ENCODE measurements around the gene MMRN2. TPM values are rescaled to one million over a fixed set of nuclear protein-coding genes. Genes with fewer than 3 reads are reported as not detected.
"Not testable (repeated sequence)": the region's sequence is repeated elsewhere in the genome, so short reads cannot be mapped to it uniquely, and the experiment has no call there.

Gene MMRN2
- total RNA-seq, 1 donor from 2014 or later, result 3.9 TPM

DNA sequence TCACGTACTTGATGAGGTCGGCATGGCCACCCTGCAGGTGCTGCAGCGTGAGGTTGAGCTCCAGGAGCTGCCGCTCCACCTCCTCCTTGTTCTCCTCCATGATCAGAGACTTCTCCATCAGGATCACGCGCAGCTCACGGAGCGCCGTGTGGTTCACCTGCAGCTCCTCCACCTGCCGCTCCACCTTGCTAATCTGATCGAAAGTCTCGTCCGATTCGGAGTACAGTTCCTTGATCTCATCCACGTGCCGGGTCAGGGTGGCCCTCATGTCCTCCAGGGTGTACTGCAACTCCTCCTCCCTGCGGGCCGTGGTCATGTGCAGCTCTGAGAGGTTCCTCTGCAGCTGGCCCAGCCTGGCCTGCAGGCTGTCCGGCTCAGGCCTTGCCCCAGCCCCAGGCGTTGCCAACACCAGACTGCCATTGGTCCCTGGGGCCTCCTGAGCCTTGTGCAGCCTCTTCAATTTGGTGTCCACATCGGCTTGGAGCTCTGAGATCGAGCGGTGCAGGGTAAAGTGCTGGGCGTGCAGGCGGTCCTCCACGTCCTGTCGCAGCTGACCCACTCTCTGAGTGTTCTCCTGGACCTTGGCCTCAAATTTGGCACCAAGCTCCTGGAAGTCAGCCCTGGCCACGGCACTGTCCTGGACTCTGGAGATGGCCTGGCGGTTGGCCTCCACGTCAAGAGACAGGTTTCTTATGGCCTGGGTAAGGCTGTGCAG lies 13.9 kb downstream of the MMRN2 start:
- DNase-seq (ENCODE audit: low read depth), result no peak
- peaks cover 5% of the 10 kb centered on the region for H3K27me3 ChIP-seq (ENCODE audit: control insufficient read depth, insufficient read depth, low read length)
- no peaks in the 10 kb centered on the region for H3K36me3 ChIP-seq (ENCODE audit: control insufficient read depth, insufficient read depth, low read length)
- no peak overlapping the region for H3K4me3 ChIP-seq (ENCODE audit: low read depth, low read length)
- FAIRE-seq, result no peak
- TF ChIP-seq, protein P1, sequence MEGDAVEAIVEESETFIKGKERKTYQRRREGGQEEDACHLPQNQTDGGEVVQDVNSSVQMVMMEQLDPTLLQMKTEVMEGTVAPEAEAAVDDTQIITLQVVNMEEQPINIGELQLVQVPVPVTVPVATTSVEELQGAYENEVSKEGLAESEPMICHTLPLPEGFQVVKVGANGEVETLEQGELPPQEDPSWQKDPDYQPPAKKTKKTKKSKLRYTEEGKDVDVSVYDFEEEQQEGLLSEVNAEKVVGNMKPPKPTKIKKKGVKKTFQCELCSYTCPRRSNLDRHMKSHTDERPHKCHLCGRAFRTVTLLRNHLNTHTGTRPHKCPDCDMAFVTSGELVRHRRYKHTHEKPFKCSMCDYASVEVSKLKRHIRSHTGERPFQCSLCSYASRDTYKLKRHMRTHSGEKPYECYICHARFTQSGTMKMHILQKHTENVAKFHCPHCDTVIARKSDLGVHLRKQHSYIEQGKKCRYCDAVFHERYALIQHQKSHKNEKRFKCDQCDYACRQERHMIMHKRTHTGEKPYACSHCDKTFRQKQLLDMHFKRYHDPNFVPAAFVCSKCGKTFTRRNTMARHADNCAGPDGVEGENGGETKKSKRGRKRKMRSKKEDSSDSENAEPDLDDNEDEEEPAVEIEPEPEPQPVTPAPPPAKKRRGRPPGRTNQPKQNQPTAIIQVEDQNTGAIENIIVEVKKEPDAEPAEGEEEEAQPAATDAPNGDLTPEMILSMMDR (IDR thresholded peaks at IDR 0.05; ENCODE audit: insufficient read depth, low read length, severe bottlenecking), result no peak

DNA sequence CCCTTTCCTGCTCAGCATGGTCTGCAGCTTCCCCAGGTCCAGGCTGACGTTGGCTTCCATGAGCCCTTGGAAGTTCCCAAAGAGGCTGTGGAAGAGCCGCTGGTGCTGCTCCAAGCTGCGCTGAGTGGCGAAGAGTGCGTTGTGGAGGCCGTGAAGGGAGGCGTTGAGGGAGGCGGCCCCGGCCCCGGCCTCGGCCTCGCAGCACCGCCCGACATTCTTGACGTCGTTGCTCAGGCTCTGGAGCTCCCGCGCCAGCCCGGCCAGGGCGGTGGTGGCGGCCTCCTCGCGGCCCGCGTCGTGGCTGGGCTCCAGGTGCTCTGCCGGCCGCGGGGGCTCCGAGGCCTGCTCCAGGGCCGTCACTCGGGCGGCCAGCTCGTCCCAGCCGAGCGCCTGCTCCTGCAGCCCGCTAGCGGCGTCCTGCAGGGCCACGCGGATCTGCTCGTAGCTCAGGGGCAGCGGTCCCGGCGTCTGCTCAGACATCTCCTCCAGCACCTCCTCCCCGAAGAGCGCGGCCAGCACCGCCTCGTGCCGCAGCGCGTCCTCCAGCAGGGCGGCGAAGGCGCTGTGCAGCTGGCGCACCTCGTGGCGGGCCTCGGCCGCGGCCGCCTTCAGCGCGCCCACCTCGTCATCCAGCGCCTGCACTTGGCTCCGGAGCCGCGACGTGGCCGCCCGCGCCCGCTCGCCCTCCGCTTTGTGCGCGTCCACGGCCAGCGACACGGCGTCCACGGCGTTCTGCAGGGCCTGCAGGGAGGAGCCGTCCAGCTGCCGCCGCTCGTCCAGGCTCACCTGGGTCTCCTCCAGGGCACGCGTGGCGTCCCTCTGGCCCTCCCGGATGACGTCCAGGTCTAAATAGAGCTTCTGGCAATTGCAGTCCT lies 14.7 kb downstream of the MMRN2 start:
- no peak for FAIRE-seq
- DNase-seq (ENCODE audit: low read depth), result no peak
- no peak overlapping the region for H3K4me3 ChIP-seq (ENCODE audit: low read depth, low read length)

DNA sequence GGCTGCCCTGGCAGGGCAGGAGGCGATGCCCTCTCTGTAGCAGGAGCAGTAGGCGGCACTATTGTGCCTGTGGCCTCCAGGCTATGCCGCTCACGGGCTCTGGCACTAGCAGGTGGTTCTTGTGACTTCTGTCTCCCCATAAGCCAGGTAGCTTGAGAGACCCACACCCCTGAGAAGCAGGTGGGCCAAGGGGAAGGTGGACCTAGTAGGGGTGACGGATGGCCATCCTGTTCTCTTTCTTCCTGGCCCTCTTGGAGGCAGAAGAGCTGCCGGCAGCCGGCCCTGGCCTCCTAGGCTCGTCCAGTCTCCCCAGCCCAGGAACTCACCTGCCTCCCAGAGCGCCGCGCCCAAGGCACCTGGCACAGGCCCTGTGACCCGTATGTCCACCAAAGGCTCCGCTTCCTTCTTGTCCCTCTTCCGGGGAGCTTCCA lies 15.4 kb downstream of the MMRN2 start:
- TF ChIP-seq, protein P1 (IDR thresholded peaks at IDR 0.05; ENCODE audit: insufficient read depth, low read length, severe bottlenecking), result no peak
- Histone ChIP-seq H3K36me3 (ENCODE audit: control insufficient read depth, insufficient read depth, low read length) (no peaks in the 10 kb centered on the region), H3K4me3 (ENCODE audit: low read depth, low read length) (no peak overlapping the region), H3K27me3 (ENCODE audit: control insufficient read depth, insufficient read depth, low read length) (peaks cover 5% of the 10 kb centered on the region)
- no peak for DNase-seq (ENCODE audit: low read depth)
- no peak for FAIRE-seq

More for the DNA sequence above, 14.7 kb downstream of the MMRN2 start:
- TF ChIP-seq, protein P1 (IDR thresholded peaks at IDR 0.05; ENCODE audit: insufficient read depth, low read length, severe bottlenecking), result no peak
- H3K27me3 ChIP-seq (ENCODE audit: control insufficient read depth, insufficient read depth, low read length), result peaks cover 5% of the 10 kb centered on the region
- H3K36me3 ChIP-seq (ENCODE audit: control insufficient read depth, insufficient read depth, low read length), result no peaks in the 10 kb centered on the region

DNA sequence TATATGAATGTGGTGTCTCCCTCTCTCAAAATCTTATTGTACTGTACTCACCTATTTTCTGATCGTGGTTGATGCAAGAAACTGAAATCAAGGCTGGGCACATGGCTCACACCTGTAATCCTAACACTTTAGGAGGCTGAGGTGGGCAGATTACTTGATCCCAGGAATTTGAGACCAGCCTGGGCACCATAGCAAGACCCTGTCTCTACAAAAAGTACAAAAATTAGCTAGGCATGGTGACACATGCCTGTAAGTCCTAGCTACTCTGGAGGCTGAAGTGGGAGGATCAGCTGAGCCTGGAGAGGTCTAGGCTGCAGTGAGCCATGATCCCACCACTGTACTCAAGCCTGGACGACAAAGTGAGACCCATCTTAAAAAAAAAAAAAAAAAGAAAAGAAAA lies 16.0 kb downstream of the MMRN2 start:
- FAIRE-seq, result no peak
- TF ChIP-seq, protein P1 (IDR thresholded peaks at IDR 0.05; ENCODE audit: insufficient read depth, low read length, severe bottlenecking), result no peak

DNA sequence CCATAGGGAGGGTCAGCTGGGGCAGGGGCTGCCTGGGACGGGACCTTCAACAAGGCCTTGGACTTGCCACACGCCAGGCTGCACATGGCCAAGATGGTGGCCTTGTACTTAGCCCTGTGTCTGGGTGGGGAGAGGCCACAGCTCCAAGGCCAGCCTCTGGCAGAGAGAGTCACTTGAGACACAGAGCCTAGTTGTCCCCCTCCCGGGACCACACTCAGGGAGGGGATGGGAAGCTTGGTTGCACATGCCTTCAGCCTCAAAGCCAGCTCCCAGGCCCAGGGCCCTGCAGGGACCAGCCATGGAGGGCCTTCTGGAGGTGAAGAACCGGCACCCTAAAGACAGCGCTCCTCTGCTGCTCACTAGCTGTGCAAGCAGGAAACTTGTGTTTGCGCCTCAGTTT lies 16.7 kb downstream of the MMRN2 start:
- TF ChIP-seq, protein P1 (IDR thresholded peaks at IDR 0.05; ENCODE audit: insufficient read depth, low read length, severe bottlenecking), result no peak
- no peaks in the 10 kb centered on the region for H3K36me3 ChIP-seq (ENCODE audit: control insufficient read depth, insufficient read depth, low read length)
- FAIRE-seq, result no peak
- no peak for DNase-seq (ENCODE audit: low read depth)
- H3K27me3 ChIP-seq (ENCODE audit: control insufficient read depth, insufficient read depth, low read length), result peaks cover 3% of the 10 kb centered on the region
- no peak overlapping the region for H3K4me3 ChIP-seq (ENCODE audit: low read depth, low read length)

More for the DNA sequence above, 16.0 kb downstream of the MMRN2 start:
- Histone ChIP-seq H3K36me3 (ENCODE audit: control insufficient read depth, insufficient read depth, low read length) (no peaks in the 10 kb centered on the region), H3K27me3 (ENCODE audit: control insufficient read depth, insufficient read depth, low read length) (peaks cover 3% of the 10 kb centered on the region), H3K4me3 (ENCODE audit: low read depth, low read length) (no peak overlapping the region)
- no peak for DNase-seq (ENCODE audit: low read depth)

DNA sequence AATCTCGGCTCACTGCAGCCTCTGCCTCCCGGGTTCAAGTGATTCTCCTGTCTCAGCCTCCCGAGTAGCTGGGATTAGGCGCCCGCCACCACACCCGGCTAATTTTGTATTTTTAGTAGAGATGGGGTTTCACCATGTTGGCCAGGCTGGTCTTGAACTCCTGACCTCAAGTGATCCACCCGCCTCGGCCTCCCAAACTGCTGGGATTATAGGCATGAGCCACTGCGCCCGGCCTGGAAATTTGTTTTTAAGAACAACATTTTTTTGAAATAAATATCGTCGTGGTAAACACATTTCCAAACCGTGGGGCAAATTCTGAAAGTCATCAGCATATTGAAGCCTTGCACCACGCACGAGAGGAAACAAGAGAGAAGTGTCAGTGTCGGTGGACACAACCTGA lies 17.3 kb downstream of the MMRN2 start:
- H3K36me3 ChIP-seq (ENCODE audit: control insufficient read depth, insufficient read depth, low read length); FAIRE-seq; DNase-seq (ENCODE audit: low read depth); H3K4me3 ChIP-seq (ENCODE audit: low read depth, low read length); H3K27me3 ChIP-seq (ENCODE audit: control insufficient read depth, insufficient read depth, low read length): not testable (repeated sequence)

Measured in bronchial epithelial cell (primary cell).